Midbrain (tissue), 1 donor: Measurements from ENCODE around the gene ASB11.
"Not testable (repeated sequence)": the region's sequence is repeated elsewhere in the genome, so short reads cannot be mapped to it uniquely, and the experiment has no call there.

Experiments used
- DNase-seq: peaks from one replicate; lab custom pipeline; 2025; lab: John Stamatoyannopoulos, UW

Gene ASB11

GRCh38 chrX:15305899-15306298, 9.5 kb downstream of the ASB11 start:
- DNase-seq = not testable (repeated sequence)

GRCh38 chrX:15301924-15302323, 13.5 kb downstream of the ASB11 start:
- no peak for DNase-seq

GRCh38 chrX:15299941-15300851, 15.2 kb downstream of the ASB11 start:
- DNase-seq = peak; percentile 57

DNA sequence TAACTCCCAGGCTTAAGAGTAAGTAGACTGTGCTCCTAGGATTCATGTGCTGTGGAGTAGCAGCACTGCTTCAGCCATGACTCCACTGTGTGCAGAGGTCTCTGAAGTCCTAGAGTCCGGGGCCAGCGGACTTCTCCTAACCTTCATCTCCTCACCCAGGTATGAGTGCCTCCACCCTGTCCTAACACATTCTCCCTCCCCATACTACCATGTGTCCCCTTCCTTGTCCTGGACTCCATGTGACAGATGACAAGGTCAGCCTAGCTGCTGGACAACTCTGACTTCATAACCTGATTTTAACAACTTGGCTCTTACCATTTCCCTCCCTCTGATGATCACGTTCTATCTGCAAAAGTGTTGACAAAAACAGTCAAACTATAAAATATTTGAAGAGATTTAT, 16.7 kb downstream of the ASB11 start:
- no peak for DNase-seq

DNA sequence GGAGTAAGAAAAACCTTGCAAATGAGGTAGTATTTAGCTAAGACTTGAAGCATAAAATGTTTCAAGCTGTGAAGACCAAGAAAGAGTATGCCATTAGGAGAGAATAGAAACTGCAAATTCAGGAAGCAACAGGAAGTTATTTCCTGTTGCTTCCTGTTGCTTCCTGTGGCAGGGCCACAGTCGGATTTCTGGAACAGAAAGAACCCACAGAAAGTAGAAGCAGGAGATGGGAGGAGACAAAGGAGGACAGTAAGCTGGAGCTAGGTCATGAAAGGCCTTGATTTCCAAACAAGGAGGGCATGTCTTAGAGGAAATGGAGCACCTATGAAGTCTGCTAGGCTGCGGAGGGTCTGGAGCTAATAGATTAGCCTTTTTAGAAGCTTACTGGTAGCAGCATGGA, 17.2 kb downstream of the ASB11 start:
- no peak for DNase-seq

DNA sequence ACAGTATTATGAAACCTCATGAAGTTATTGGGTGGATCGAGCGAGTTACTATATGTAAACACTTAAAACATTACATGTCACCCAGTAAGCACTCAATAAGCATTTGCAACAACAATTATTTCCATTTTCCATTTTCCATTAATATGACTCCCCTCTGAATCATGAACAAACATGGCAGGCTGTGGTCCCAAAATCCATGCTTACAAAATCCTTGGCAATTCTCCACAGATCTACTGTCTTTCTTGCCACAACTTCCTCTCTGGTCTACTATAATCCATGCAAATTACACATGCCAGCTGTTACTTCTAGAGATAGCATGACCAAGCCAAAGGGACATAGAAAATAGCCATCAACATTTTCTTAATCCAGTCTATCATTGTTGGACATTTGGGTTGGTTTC, 22.0 kb downstream of the ASB11 start:
- no peak for DNase-seq

DNA sequence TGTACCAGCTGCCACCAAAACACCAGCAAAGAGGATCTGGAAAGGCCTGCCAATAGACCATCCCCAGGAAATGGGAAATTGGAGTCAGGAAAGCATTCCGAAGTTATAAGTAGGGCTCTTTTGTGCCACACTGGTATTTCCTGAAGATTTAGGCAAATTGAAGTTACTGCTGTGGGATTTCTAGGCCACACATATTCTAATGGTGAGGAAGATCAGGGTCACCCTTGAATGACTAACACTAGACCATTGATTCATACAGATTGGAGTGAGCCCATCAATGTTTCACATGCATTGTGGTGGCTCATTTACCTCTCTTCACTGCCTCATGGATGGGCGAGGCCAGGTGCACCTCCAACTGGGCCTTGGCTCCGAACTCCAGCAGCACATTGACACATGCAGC, 22.6 kb downstream of the ASB11 start:
- no peak for DNase-seq

GRCh38 chrX:15277604-15278003, 37.8 kb downstream of the ASB11 start:
- DNase-seq = no peak

DNA sequence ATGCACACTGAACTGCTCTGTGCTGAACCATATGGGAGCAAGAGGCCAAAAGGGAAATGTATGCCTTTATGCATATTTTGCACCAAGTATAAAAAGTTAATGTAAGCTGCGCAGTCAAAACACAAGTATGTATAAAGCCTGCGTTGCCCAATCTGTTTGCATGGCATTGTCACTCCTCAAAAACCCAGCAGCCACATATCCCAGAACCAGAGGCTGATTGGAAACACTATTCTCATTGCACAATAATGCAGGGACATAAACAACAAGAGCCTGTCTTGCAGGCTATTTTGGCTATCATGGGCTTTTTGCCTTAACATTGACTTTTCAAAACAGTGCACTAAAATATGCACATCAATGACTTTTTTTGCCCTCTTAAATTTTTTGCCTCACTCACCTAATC, 40.5 kb downstream of the ASB11 start:
- DNase-seq = no peak

GRCh38 chrX:15273275-15273674, 42.2 kb downstream of the ASB11 start:
- DNase-seq = not testable (repeated sequence)

DNA sequence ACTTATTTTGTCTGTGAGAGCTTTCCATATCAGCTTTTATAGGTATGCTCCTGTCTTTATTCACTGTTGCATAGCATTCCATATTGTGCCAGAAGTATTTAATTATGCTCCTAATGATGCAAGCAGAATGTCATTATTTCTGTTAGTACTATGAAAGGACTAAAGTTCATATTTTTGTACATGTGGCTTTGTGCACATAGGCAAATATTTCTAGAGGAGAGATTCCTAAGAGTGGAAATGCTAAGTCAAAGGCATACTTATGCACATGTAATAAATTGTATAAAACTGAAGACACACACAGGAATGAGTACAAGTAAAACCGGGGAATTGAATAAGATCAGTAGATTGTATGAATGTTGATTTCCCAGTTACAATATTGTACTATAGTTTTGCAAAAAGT, 43.7 kb downstream of the ASB11 start:
- DNase-seq = no peak

GRCh38 chrX:15269618-15270521, 45.6 kb downstream of the ASB11 start, which contains the start of gene ASB9:
Gene ASB9 (minus strand): TSS chrX:15270083. CDS start chrX:15269874, 209 bp downstream.
- no peak for DNase-seq

DNA sequence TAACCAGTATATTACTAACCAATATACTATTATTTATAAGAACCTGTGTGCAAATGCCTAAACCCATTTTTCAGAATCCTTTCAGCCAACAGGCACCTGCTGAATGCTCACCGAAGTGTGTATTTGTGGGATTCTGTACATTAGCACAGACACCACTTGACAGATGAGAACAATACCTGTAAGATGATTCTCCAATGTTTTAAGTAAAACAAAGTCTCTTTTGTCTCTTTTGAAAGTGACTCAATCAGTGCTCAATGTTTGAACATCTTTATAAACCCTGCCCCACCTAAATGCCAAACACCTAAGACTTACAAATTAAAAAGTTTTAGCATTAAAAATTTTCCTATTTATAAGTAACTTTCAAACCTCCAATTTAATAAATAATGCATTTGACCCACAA, 46.3 kb downstream of the ASB11 start:
- DNase-seq = no peak

DNA sequence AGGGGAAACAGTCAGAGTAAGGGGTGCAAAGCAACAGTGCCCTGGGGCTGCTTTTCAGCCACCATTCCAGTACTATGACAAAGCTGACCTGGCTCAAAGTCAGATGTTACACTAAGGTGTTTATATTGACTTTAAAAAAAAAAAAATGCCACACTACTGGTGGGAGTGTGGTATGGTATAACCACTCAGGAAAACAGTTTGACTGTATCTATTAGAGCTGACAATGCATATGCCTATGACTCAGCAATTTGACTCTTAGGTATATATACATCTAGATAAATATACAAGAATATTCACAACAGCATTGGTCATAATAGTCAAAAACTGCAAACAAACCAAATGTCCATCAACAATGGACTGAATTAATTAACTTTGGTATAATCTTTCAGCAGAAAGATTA, 60.6 kb downstream of the ASB11 start:
- DNase-seq = no peak

GRCh38 chrX:15245896-15246295, 69.5 kb downstream of the ASB11 start:
- DNase-seq = no peak

DNA sequence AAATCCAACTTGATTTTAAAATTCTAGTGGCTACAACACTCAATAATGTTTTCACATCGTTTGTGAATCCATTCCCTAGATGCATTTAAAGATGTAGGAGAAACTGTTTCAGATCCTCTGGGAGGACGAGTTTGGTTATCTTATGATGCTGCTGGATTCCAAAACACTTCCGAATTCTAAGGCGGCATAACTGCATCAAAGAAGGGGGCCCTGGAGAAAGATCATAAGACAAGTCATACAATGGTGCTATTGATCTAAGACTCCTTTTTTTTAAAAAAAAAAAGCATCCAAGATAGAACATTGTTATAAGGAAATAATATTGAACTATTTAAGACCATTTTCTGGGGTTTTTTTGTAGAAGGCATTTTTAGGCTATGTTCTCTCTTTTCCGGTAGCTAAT, 71.0 kb downstream of the ASB11 start:
- DNase-seq = no peak

DNA sequence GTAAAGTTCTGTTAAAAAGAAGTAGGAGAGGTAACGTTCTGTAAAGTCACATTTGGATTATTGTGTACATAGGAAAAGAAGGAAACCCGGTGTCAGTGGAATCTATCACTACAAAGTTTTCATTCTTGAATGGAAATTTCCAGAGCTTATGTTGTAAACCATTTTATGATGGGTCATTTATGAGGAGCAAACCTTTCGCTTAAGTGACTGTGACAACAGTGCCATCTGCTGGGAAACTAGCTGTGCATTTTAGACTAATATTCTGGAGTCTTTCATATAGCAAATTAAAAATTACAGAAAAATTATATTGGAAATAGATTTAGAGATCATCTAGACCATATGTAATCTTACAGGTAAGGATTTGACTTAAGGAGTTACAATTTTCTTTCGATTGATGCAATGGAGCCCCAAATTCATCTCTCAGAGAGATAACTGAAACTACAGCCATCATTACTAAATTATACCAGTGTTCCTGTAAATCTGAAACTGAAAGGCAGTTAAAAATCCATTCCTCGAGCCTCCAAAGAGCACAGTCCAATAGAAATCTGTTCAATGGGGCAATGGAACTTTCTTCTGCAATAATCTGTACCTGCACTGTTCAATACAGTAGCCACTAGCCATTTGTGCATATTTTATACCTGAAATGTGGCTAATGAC, 72.4 kb downstream of the ASB11 start:
- peak; percentile 57 for DNase-seq

- no peak for DNase-seq
Observed at GRCh38 chrX:15241301-15241700, 74.1 kb downstream of the ASB11 start.

DNA sequence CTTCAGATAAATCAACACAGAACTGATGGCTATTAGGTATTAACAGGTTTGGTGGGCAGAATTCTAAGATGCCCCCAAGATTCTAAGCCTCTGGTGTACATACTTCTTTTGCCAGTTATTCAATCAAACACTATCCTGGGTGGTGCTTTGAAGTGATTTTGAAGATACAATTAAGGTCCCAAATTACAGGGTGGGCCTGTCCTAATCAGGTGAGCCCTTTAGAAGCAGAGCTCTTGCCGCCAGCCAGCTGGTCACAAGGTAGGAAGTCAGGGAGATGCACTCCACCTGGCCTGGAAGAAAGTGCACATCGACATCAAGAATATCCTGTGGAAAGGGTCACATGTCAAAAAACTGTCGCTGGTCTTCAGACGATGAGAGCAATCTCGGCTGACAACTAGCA, 75.0 kb downstream of the ASB11 start:
- DNase-seq = no peak

DNA sequence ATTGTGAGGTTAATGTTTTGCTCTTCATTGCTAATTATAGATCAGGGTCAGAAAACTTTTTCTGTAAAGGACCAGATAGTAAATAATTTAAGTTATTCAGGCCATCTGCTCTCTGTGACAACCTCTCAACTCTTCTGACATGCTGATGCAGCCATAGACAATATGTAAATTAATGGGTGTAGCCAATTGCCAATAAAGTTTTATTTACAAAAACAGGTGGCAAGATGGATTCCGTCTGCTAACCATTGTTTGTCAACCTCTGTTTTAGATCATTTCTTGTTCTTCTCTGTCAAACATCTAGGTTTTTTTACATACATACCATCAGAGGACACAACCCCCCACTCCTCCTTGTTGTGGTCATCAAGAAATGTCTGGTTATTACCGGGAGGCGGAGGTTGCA, 79.3 kb downstream of the ASB11 start:
- DNase-seq = no peak

- DNase-seq = no peak
Observed at GRCh38 chrX:15235001-15235400, 80.4 kb downstream of the ASB11 start.

DNA sequence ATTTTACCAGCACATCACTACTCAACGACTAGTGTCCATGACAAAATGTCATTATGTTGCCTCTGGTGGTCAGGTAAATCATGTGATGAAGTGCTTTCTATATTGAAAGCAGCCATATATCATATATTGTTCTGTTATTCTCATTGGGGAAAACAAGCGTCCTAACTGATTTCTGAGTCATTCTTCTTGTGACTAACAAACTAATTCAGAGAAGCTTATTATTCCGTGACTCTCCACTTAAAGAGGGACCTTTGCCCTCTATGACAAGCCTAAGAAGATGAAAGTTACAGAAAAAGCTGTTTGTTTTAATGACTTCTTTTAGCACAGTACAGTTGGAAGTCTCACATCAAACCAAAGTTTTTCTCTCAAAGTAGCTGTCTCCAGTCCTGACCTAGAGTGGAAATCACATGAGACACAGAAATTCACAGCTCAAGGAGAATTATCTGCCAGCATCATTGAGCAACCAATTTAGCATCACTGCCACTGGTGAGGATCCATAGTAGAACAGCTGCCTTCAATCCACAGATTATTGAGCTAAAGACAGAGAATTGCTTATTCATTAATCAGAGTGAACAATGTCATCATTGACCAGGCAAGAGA, 81.9 kb downstream of the ASB11 start:
- DNase-seq = no peak
